GM19395 (cell line): ENCODE measurements around the gene GSTA3.
"Not testable (repeated sequence)": the region's sequence is repeated elsewhere in the genome, so short reads cannot be mapped to it uniquely, and the experiment has no call there.

ENCODE experiments used
- ATAC-seq: cut with Tn5 transposase; IDR thresholded peaks from one replicate; pipeline ENCODE4 v1.9.1; 2021; ENCODE audit warnings: mild to moderate bottlenecking, moderate library complexity; ENCODE audit not compliant: unreplicated experiment

The GSTA3 gene

DNA sequence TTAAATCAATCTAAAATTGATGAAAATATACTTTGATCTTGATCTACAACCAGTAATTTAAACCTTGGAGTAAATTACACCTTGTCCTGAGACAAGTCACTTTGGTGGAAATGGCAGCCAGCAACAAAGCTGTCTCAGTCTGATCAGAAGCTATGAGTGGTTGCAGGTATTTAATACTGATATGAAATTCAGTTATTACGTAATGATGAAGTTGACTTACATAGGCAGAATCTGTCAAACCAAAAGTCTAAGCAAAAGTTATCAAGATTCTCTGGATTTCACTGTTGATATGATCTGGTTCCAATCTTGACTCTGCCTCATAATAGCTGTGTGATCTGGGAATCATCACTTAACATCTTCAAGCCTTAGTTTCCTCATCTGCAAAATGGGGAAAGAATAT, 41.3 kb downstream of the GSTA3 start:
- no peak for ATAC-seq

DNA sequence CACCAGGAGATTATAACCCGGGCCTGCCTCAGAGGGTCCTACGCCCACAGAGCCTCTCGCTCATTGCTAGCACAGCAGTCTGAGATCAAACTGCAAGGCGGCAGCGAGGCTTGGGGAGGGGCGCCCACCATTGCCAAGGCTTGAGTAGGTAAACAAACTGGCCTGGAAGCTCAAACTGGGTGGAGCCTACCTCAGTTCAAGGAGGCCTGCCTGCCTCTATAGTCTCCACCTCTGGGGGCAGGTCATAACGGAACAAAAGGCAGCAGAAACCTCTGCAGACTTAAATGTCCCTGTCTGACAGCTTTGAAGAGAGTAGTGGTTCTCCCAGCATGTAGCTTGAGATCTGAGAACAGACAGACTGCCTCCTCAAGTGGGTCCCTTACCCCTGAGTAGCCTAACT, 48.3 kb downstream of the GSTA3 start:
- not testable (repeated sequence) for ATAC-seq

DNA sequence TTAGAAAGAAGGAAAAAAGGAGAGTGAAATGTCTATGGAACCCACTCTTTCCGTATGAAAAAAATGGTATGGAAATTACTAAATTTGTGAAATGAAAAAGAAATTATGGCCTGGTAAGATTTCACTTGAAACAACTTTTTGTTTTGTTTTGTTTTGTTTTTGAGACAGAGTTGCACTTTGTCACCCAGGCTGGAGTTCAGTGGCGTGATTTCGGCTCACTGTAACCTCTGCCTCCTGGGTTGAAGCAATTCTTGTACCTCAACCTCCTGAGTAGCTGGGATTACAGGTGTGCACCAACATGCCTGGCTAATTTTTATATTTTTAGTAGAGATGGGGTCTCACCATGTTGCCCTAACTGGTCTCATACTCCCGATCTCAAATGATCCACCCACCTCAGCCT, 51.1 kb downstream of the GSTA3 start:
- no peak for ATAC-seq

DNA sequence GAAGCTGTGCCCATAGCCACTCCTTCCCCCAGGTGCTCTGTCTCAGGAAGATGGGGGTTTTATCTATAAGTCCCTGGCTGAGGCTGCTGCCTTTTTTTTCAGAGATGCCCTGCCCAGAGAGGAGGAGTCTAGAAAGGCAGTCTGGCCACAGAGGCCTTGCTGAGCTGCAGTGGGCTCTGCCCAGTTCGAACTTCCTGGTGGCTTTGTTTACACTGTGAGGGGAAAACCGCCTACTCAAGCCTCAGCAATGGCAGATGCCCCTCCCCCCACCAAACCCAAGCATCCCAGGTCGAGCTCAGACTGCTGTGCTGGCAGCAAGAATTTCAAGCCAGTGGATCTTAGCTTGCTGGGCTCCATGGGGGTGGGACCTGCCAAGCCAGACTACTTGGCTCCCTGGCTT, 53.4 kb downstream of the GSTA3 start:
- ATAC-seq: not testable (repeated sequence)

DNA sequence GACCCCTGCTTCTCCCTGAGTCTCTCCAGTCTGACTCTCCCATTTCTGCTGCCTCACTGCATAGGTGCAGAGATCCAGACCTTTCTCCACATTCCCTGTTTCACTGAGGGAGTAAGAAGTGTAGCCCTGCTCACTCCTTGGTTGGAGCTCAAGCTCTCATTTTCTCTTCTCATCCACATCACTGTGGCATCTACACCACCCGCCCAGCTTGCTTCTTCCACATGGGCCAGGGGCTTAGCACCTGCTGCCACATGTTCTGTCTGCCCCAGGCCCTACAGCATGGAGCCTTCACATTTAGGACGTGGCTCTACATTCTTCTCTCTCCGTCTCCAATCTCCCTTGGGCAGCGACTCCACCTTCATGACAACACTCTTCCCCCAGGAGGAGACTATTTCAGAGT, 60.4 kb downstream of the GSTA3 start:
- ATAC-seq: no peak
